EL (cell line): ENCODE results near the gene EMX2.

Experiments
- DNase-seq: peaks from one replicate; pipeline ENCODE4 v3.0.0-alpha.2; 2016

EMX2 gene

DNA sequence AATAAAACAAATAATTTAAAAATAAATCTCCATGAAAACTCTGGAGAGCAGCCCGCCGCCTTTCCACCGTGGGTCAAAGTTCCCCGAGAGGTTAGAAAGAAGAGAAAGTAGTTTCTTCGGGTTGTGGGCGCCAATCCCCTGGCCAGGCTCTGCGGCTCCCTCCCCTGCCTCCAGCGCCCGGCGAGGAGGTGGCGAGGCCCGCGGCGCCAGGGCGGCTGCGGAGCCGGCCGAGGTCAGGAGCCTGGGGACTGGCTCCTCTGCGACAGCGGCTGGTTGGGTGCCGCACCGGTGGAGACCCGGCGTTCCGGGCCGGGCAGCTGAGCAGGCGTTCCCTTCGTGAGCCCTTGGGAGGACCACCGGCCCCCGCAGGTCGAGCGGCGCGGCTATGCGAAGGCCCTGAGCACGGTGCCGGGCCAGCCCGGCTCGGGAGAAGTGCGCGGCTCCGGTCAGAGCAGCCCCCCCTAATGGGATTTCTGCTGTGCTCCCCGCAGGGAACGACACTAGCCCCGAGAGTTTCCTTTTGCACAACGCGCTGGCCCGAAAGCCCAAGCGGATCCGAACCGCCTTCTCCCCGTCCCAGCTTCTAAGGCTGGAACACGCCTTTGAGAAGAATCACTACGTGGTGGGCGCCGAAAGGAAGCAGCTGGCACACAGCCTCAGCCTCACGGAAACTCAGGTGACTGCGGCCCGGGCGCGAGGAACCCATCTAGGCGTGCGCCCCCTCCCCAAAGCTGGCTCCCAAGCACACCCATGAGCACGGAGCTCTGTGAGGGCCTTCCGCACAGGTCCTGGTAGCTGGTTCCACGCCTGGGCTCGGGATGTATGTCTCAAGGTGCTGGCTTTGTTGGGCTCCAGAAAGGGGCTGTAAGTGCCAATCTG, 2.8 kb downstream of the EMX2 start:
- no peak for DNase-seq

- no peak for DNase-seq
Observed at GRCh38 chr10:117546020-117546580, 3.6 kb downstream of the EMX2 start.

DNA sequence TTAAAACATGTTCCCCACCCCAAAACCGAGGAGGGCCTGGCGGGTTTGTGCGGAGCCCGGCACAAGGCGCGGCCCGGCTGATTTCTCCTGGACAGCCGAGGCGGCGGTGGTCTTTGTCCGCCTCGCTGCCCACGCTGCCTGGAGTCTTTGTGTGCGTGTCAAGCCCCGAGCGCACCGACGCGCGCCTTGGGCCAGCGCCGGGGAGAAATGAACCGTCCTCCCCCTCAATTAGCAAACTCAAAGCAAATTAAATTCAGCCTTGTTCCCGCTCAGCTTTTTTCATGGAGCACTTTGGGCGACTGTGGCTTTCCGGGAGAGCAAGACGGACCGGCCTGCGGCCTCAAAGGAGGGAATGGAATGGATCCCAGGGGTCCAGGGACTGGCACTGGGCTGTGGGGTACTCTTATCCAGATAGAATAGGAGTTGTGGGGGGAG, 4.1 kb downstream of the EMX2 start:
- DNase-seq = no peak

GRCh38 chr10:117547016-117547715, 4.6 kb downstream of the EMX2 start:
- no peak for DNase-seq

DNA sequence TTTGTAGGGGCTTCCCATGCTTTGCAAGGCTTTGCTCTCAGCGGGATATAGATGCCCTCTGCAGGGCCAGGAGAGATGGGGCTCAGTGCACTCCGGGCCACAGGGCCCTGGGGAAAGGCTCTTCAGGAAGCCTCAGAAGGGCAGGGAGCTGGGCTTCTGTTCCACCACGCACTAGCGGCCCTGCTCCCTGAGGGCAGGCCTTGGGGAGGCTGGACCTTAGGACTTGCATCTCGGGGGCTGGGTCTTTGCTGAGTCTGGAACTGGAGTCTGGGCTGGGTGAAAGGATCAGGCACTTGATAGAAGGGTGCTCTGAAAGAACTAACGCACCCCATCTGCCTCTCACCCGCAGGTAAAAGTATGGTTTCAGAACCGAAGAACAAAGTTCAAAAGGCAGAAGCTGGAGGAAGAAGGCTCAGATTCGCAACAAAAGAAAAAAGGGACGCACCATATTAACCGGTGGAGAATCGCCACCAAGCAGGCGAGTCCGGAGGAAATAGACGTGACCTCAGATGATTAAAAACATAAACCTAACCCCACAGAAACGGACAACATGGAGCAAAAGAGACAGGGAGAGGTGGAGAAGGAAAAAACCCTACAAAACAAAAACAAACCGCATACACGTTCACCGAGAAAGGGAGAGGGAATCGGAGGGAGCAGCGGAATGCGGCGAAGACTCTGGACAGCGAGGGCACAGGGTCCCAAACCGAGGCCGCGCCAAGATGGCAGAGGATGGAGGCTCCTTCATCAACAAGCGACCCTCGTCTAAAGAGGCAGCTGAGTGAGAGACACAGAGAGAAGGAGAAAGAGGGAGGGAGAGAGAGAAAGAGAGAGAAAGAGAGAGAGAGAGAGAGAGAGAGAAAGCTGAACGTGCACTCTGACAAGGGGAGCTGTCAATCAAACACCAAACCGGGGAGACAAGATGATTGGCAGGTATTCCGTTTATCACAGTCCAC, 5.4 kb downstream of the EMX2 start:
- DNase-seq = no peak

GRCh38 chr10:117549100-117549585, 6.6 kb downstream of the EMX2 start:
- DNase-seq = no peak

GRCh38 chr10:117550076-117550475, 7.5 kb downstream of the EMX2 start:
- no peak for DNase-seq

GRCh38 chr10:117550599-117551329, 8.2 kb downstream of the EMX2 start:
- no peak for DNase-seq

DNA sequence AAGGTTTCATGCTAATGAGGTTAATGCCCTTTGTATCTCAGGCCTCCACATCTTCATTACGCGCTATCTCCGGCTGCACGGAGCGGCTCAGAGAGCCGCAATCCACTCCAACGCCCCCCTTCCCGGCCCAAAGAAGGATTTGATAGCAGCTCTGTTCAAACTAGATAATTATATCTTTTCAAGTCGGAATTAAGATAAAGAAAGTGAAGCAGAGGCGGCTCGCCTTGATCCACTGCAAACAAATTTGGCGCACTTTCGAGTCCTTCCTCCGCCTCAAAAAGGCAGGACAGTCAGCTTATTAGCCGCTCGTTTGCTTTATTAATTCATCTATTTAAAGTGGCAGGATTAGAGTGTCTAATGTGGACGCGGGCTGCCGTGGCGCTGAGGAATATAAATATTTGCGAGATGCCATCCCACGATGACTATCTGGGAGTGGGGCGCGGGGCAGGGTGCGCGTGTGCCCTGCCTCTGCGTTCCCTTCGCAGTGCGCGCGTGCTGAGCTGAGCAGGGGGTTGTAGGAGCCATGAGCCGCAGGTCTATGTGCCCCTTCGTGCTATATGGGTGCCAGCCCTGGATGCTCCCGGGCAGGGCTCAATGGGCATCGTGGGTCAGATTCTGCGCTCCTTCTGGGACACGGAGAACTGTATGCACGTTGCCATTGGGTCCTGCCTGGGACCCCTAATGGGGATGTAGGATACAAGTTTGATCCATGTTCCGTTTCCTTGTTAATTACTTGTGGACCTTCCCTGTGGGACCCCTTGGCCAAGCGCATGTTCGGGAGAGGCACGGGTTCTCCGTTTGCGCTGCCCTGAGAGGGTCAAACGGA, 9.0 kb downstream of the EMX2 start:
- DNase-seq = no peak

DNA sequence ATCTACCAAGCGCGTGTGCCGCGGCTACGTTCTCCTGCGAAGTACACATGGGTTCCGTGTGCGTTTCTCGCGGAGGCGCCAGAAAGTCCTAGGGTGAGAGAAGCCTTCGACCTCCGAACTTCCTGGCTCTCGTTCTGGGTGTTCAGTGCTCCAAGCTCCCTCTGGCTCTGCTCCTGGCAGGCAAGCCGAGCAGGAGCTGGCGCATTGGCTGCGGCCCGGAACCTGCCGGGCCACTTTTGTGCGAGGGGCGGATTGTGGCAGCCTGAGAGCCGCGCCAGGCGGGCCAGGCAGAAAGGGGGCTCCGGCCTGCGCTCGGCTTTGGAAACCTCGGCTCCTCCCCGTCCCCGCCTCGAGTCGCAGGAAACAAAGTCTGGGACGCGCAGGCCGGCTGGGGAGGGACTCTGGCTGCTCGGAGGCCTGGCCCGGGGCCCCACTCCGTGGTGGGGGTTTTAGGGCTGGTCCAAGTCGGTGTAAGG, 9.6 kb downstream of the EMX2 start:
- no peak for DNase-seq

GRCh38 chr10:117552701-117553141, 10.2 kb downstream of the EMX2 start:
- DNase-seq = no peak

GRCh38 chr10:117553142-117553814, 10.7 kb downstream of the EMX2 start:
- no peak for DNase-seq

GRCh38 chr10:117553815-117554172, 11.2 kb downstream of the EMX2 start:
- no peak for DNase-seq

- no peak for DNase-seq
Observed at GRCh38 chr10:117554241-117554814, 11.8 kb downstream of the EMX2 start.

DNA sequence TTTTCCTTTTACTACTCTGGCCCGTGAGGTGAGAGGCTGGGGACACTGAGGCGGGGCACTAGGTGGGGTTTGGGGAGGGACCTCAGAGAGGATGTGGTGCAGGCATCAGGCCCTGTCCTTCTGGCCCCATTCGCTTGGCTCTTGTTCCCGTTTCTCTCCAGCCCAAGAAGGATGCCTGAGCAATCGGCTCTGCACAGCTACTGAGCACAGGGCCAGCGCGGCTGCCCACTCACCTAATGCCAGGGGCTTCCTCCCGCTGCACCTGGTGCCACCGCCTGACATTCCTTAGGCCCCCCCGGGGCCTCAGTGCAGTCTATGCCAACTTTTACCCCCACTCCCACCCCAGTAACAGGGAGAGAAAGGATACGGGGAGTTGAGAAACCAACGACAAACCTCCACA, 12.5 kb downstream of the EMX2 start:
- DNase-seq = no peak

GRCh38 chr10:117555863-117556262, 13.3 kb downstream of the EMX2 start:
- no peak for DNase-seq

- DNase-seq = no peak
Observed at GRCh38 chr10:117556356-117556755, 13.8 kb downstream of the EMX2 start.

GRCh38 chr10:117559712-117560111, 17.2 kb downstream of the EMX2 start:
- no peak for DNase-seq

GRCh38 chr10:117560942-117561341, 18.4 kb downstream of the EMX2 start:
- DNase-seq = no peak

GRCh38 chr10:117562220-117562619, 19.7 kb downstream of the EMX2 start:
- DNase-seq = no peak
